AG08395 (cell line): Measurements from ENCODE around the gene ZEB1.
"Not testable (repeated sequence)": the region's sequence is repeated elsewhere in the genome, so short reads cannot be mapped to it uniquely, and the experiment has no call there.

Experiments used
- DNase-seq: peaks from one replicate; pipeline ENCODE4 v3.0.0; 2012; ENCODE audit warnings: mixed read lengths, low spot score

Gene ZEB1

GRCh38 chr10:31318382-31318853 lies 598 bp upstream of the ZEB1 start:
- DNase-seq, result peak; percentile 54

- no peak for DNase-seq
These were observed 860 bp downstream of the ZEB1 start for GRCh38 chr10:31319602-31320549.

GRCh38 chr10:31320550-31321211 lies 1.7 kb downstream of the ZEB1 start:
- DNase-seq, result no peak

GRCh38 chr10:31321396-31321941 lies 2.5 kb downstream of the ZEB1 start:
- DNase-seq, result no peak

GRCh38 chr10:31322647-31323046 lies 3.6 kb downstream of the ZEB1 start:
- DNase-seq, result peak; percentile 25

- no peak for DNase-seq
These were observed 21.3 kb downstream of the ZEB1 start for GRCh38 chr10:31340343-31340742.

GRCh38 chr10:31341552-31341951 lies 22.5 kb downstream of the ZEB1 start:
- no peak for DNase-seq

- DNase-seq, result no peak
These were observed 24.0 kb downstream of the ZEB1 start for GRCh38 chr10:31343009-31343408.

- no peak for DNase-seq
These were observed 24.5 kb downstream of the ZEB1 start for GRCh38 chr10:31343551-31343950.

- peak; percentile 11 for DNase-seq
These were observed 26.9 kb downstream of the ZEB1 start for GRCh38 chr10:31345886-31346285.

GRCh38 chr10:31346953-31347352 lies 27.9 kb downstream of the ZEB1 start:
- no peak for DNase-seq

GRCh38 chr10:31347705-31348104 lies 28.7 kb downstream of the ZEB1 start:
- DNase-seq, result no peak

- no peak for DNase-seq
These were observed 31.9 kb downstream of the ZEB1 start for GRCh38 chr10:31350891-31351290.

- no peak for DNase-seq
These were observed 33.6 kb downstream of the ZEB1 start for GRCh38 chr10:31352436-31353226.

GRCh38 chr10:31353574-31353973 lies 34.6 kb downstream of the ZEB1 start:
- peak; percentile 44 for DNase-seq

GRCh38 chr10:31358688-31359330 lies 39.8 kb downstream of the ZEB1 start:
- DNase-seq, result peak; percentile 49

- no peak for DNase-seq
These were observed 41.0 kb downstream of the ZEB1 start for GRCh38 chr10:31359979-31360378.

- not testable (repeated sequence) for DNase-seq
These were observed 42.5 kb downstream of the ZEB1 start for GRCh38 chr10:31361475-31361874.

- DNase-seq, result no peak
These were observed 43.1 kb downstream of the ZEB1 start for GRCh38 chr10:31362023-31362641.

GRCh38 chr10:31363696-31364095 lies 44.7 kb downstream of the ZEB1 start:
- not testable (repeated sequence) for DNase-seq

- DNase-seq, result not testable (repeated sequence)
These were observed 45.2 kb downstream of the ZEB1 start for GRCh38 chr10:31364238-31364637.
